ENCODE data around the gene THSD7B.
A peak's percentile ranks its signal among the peaks of the same experiment; 100 is the strongest.

Gene THSD7B

GRCh38 chr2:137167651-137168050 is 402.3 kb downstream of the THSD7B start:
- H4K91ac ChIP-seq (ENCODE audit: low read length): no peak overlapping the region
- no peak overlapping the region for H2AK5ac ChIP-seq (ENCODE audit: low read length, severe bottlenecking)
- no peak overlapping the region for H2BK12ac ChIP-seq (ENCODE audit: low read length in 2 of 2)
- H4K8ac ChIP-seq (ENCODE audit: low read length): no peak overlapping the region
- no peak overlapping the region for H3K9ac ChIP-seq (ENCODE audit: low read length)
- H3K14ac ChIP-seq (ENCODE audit: low read length in 2 of 2): no peak overlapping the region
- H3K27me3 ChIP-seq (ENCODE audit: control insufficient read depth in 1 of 2, insufficient read depth in 1 of 2, low read length in 2 of 2): no peaks in the 10 kb centered on the region
- no peak overlapping the region for H2BK120ac ChIP-seq (ENCODE audit: low read depth, low read length)
- H2BK15ac ChIP-seq (ENCODE audit: low read depth, poor library complexity, severe bottlenecking): no peak overlapping the region
- no peak overlapping the region for H2BK5ac ChIP-seq (ENCODE audit: low read depth, low read length, poor library complexity, severe bottlenecking)
- no peak overlapping the region for H2AFZ ChIP-seq (ENCODE audit: low read depth, low read length)
- H3K4me1 ChIP-seq (ENCODE audit: control insufficient read depth, insufficient read depth, low read depth, low read length): peaks cover 6% of the 10 kb centered on the region
- no peak for DNase-seq
- H3K23ac ChIP-seq (ENCODE audit: low read length in 2 of 2): no peak overlapping the region
- H3K36me3 ChIP-seq (ENCODE audit: control insufficient read depth in 1 of 2, insufficient read depth in 2 of 2, low read depth in 1 of 2, low read length in 2 of 2): no peaks in the 10 kb centered on the region
- WGBS: 86% methylated on average over 2 of the region's 3 CpGs
- H3K9me3 ChIP-seq (ENCODE audit: control insufficient read depth, low read length): no peaks in the 10 kb centered on the region
- no peak overlapping the region for H3K4ac ChIP-seq (ENCODE audit: low read depth in 1 of 2, low read length in 2 of 2)
- no peak overlapping the region for H3K4me3 ChIP-seq (ENCODE audit: insufficient read depth in 1 of 2, low read depth in 1 of 2, low read length in 2 of 2)
- no peaks in the 10 kb centered on the region for H3K79me1 ChIP-seq (replicated peaks; ENCODE audit: low read length, poor library complexity, severe bottlenecking)
- H3K27ac ChIP-seq (ENCODE audit: low read length, poor library complexity, severe bottlenecking): no peak overlapping the region
- no peak overlapping the region for H3K4me2 ChIP-seq (ENCODE audit: low read length, poor library complexity, severe bottlenecking)
- H3K18ac ChIP-seq (ENCODE audit: low read depth in 1 of 2, low read length in 2 of 2): no peak overlapping the region

- H3K27ac ChIP-seq (ENCODE audit: low read length, poor library complexity, severe bottlenecking): no peak overlapping the region
- no peaks in the 10 kb centered on the region for H3K9me3 ChIP-seq (ENCODE audit: control insufficient read depth, low read length)
- 57% methylated on average over 4 of the region's 4 CpGs for WGBS
- no peak overlapping the region for H2BK5ac ChIP-seq (ENCODE audit: low read depth, low read length, poor library complexity, severe bottlenecking)
- H2AK5ac ChIP-seq (ENCODE audit: low read length, severe bottlenecking): no peak overlapping the region
- H3K79me1 ChIP-seq (replicated peaks; ENCODE audit: low read length, poor library complexity, severe bottlenecking): no peaks in the 10 kb centered on the region
- no peaks in the 10 kb centered on the region for H3K27me3 ChIP-seq (ENCODE audit: control insufficient read depth in 1 of 2, insufficient read depth in 1 of 2, low read length in 2 of 2)
- no peak overlapping the region for H3K4me3 ChIP-seq (ENCODE audit: insufficient read depth in 1 of 2, low read depth in 1 of 2, low read length in 2 of 2)
- H3K23ac ChIP-seq (ENCODE audit: low read length in 2 of 2): no peak overlapping the region
- H4K8ac ChIP-seq (ENCODE audit: low read length): no peak overlapping the region
- no peak overlapping the region for H4K91ac ChIP-seq (ENCODE audit: low read length)
- H2BK120ac ChIP-seq (ENCODE audit: low read depth, low read length): no peak overlapping the region
- no peak overlapping the region for H3K4ac ChIP-seq (ENCODE audit: low read depth in 1 of 2, low read length in 2 of 2)
- no peak overlapping the region for H2BK15ac ChIP-seq (ENCODE audit: low read depth, poor library complexity, severe bottlenecking)
- H3K36me3 ChIP-seq (ENCODE audit: control insufficient read depth in 1 of 2, insufficient read depth in 2 of 2, low read depth in 1 of 2, low read length in 2 of 2): no peaks in the 10 kb centered on the region
- H3K9ac ChIP-seq (ENCODE audit: low read length): no peak overlapping the region
- peak; percentile 16 for DNase-seq
- no peak overlapping the region for H3K18ac ChIP-seq (ENCODE audit: low read depth in 1 of 2, low read length in 2 of 2)
- H3K4me1 ChIP-seq (ENCODE audit: control insufficient read depth, insufficient read depth, low read depth, low read length): peaks cover 6% of the 10 kb centered on the region
- no peak overlapping the region for H3K4me2 ChIP-seq (ENCODE audit: low read length, poor library complexity, severe bottlenecking)
- no peak overlapping the region for H2AFZ ChIP-seq (ENCODE audit: low read depth, low read length)
- H2BK12ac ChIP-seq (ENCODE audit: low read length in 2 of 2): no peak overlapping the region
- H3K14ac ChIP-seq (ENCODE audit: low read length in 2 of 2): no peak overlapping the region
Measured at GRCh38 chr2:137168552-137168951, 403.2 kb downstream of the THSD7B start.

- Histone ChIP-seq H2BK120ac (ENCODE audit: low read depth, low read length) (no peak overlapping the region), H3K36me3 (ENCODE audit: control insufficient read depth in 1 of 2, insufficient read depth in 2 of 2, low read depth in 1 of 2, low read length in 2 of 2) (no peaks in the 10 kb centered on the region), H3K27me3 (ENCODE audit: control insufficient read depth in 1 of 2, insufficient read depth in 1 of 2, low read length in 2 of 2) (no peaks in the 10 kb centered on the region), H2BK12ac (ENCODE audit: low read length in 2 of 2) (no peak overlapping the region), H3K23ac (ENCODE audit: low read length in 2 of 2) (no peak overlapping the region), H4K8ac (ENCODE audit: low read length) (no peak overlapping the region), H3K79me1 (replicated peaks; ENCODE audit: low read length, poor library complexity, severe bottlenecking) (no peaks in the 10 kb centered on the region), H3K14ac (ENCODE audit: low read length in 2 of 2) (no peak overlapping the region), H2AFZ (ENCODE audit: low read depth, low read length) (no peak overlapping the region), H3K4me3 (ENCODE audit: insufficient read depth in 1 of 2, low read depth in 1 of 2, low read length in 2 of 2) (no peak overlapping the region), H2AK5ac (ENCODE audit: low read length, severe bottlenecking) (no peak overlapping the region), H3K9ac (ENCODE audit: low read length) (no peak overlapping the region), H2BK15ac (ENCODE audit: low read depth, poor library complexity, severe bottlenecking) (no peak overlapping the region), H3K4me1 (ENCODE audit: control insufficient read depth, insufficient read depth, low read depth, low read length) (peaks cover 8% of the 10 kb centered on the region), H4K91ac (ENCODE audit: low read length) (no peak overlapping the region), H3K27ac (ENCODE audit: low read length, poor library complexity, severe bottlenecking) (peak overlapping the region; percentile 84), H3K4ac (ENCODE audit: low read depth in 1 of 2, low read length in 2 of 2) (no peak overlapping the region), H3K9me3 (ENCODE audit: control insufficient read depth, low read length) (no peaks in the 10 kb centered on the region), H2BK5ac (ENCODE audit: low read depth, low read length, poor library complexity, severe bottlenecking) (no peak overlapping the region), H3K18ac (ENCODE audit: low read depth in 1 of 2, low read length in 2 of 2) (no peak overlapping the region), H3K4me2 (ENCODE audit: low read length, poor library complexity, severe bottlenecking) (no peak overlapping the region)
- WGBS: 38% methylated on average over 1 of the region's 1 CpG
- DNase-seq: no peak
Measured at GRCh38 chr2:137172162-137172561, 406.8 kb downstream of the THSD7B start.

GRCh38 chr2:137173463-137173862 is 408.1 kb downstream of the THSD7B start:
- Histone ChIP-seq H3K18ac (ENCODE audit: low read depth in 1 of 2, low read length in 2 of 2) (no peak overlapping the region), H4K8ac (ENCODE audit: low read length) (no peak overlapping the region), H3K79me1 (replicated peaks; ENCODE audit: low read length, poor library complexity, severe bottlenecking) (no peaks in the 10 kb centered on the region), H3K9me3 (ENCODE audit: control insufficient read depth, low read length) (no peaks in the 10 kb centered on the region), H3K9ac (ENCODE audit: low read length) (no peak overlapping the region), H2BK12ac (ENCODE audit: low read length in 2 of 2) (no peak overlapping the region), H3K4me2 (ENCODE audit: low read length, poor library complexity, severe bottlenecking) (no peak overlapping the region), H3K4me3 (ENCODE audit: insufficient read depth in 1 of 2, low read depth in 1 of 2, low read length in 2 of 2) (no peak overlapping the region), H2BK15ac (ENCODE audit: low read depth, poor library complexity, severe bottlenecking) (no peak overlapping the region), H3K4ac (ENCODE audit: low read depth in 1 of 2, low read length in 2 of 2) (no peak overlapping the region), H4K91ac (ENCODE audit: low read length) (no peak overlapping the region), H3K36me3 (ENCODE audit: control insufficient read depth in 1 of 2, insufficient read depth in 2 of 2, low read depth in 1 of 2, low read length in 2 of 2) (no peaks in the 10 kb centered on the region), H3K14ac (ENCODE audit: low read length in 2 of 2) (no peak overlapping the region), H2AK5ac (ENCODE audit: low read length, severe bottlenecking) (no peak overlapping the region), H3K23ac (ENCODE audit: low read length in 2 of 2) (no peak overlapping the region), H3K27me3 (ENCODE audit: control insufficient read depth in 1 of 2, insufficient read depth in 1 of 2, low read length in 2 of 2) (no peaks in the 10 kb centered on the region), H3K4me1 (ENCODE audit: control insufficient read depth, insufficient read depth, low read depth, low read length) (peaks cover 8% of the 10 kb centered on the region), H3K27ac (ENCODE audit: low read length, poor library complexity, severe bottlenecking) (peak overlapping the region; percentile 84), H2BK5ac (ENCODE audit: low read depth, low read length, poor library complexity, severe bottlenecking) (no peak overlapping the region), H2AFZ (ENCODE audit: low read depth, low read length) (no peak overlapping the region), H2BK120ac (ENCODE audit: low read depth, low read length) (no peak overlapping the region)
- DNase-seq: peak; percentile 70
- 25% methylated on average over 3 of the region's 3 CpGs for WGBS

Data from mesenchymal stem cell (in vitro differentiated cells and primary cell).